IMR-90 (cell line): ENCODE measurements around the gene SLC49A4. TPM values are rescaled to one million over a fixed set of nuclear protein-coding genes. Genes with fewer than 3 reads are reported as not detected.

Source experiments
- ATAC-seq: fragments of 200-7000 bp; cut with Tn5 transposase; 2 replicates; pipeline ENCODE4 v1.9.1; 2020; ENCODE audit warnings: low read depth, mild to moderate bottlenecking, moderate library complexity
- BruUV-seq: library from RNA; stranded (reverse); fragments of 400-500 nt; replicated peaks from 2 replicates; lab custom pipeline; 2021; lab: Mats Ljungman, UMichigan
- CTCF ChIA-PET: fragments of 300-600 bp; formaldehyde crosslinking; extraction: SDS; loops from one replicate; lab custom pipeline; 2021; ENCODE audit warnings: antibody characterized with exemption; lab: Yijun Ruan, JAX
- POLR2A ChIA-PET: fragments of 300-600 bp; sonication (Branson Sonifier 250); formaldehyde crosslinking; loops from one replicate; lab custom pipeline; 2022; ENCODE audit warnings: antibody characterized with exemption; ENCODE audit not compliant: unreplicated experiment; lab: Charles Lee
- DNase-seq: peaks from one replicate; pipeline ENCODE4 v3.0.0; 2013
- H2AFZ ChIP-seq: replicated peaks from 2 replicates; pipeline ENCODE3; 2013; ENCODE audit warnings: low read length, mild to moderate bottlenecking; ENCODE audit not compliant: poor library complexity
- H2AK5ac ChIP-seq: 2 replicates; pipeline ENCODE4 v1.6.1; 2013; ENCODE audit warnings: low read depth, low read length, inconsistent platforms
- H2AK9ac ChIP-seq: replicated peaks from 2 replicates; pipeline ENCODE3; 2013; ENCODE audit warnings: mild to moderate bottlenecking, low read depth, low read length, moderate library complexity; ENCODE audit not compliant: poor library complexity
- H2BK120ac ChIP-seq: 2 replicates; pipeline ENCODE4 v1.6.1; 2013; ENCODE audit warnings: low read depth, low read length, inconsistent platforms
- H2BK15ac ChIP-seq: 3 replicates; pipeline ENCODE4 v1.6.1; 2013; ENCODE audit warnings: low read depth, low read length, inconsistent platforms
- H2BK20ac ChIP-seq: 2 replicates; pipeline ENCODE4 v1.6.1; 2013; ENCODE audit warnings: low read depth, mild to moderate bottlenecking, inconsistent platforms, low read length, moderate library complexity
- H2BK5ac ChIP-seq: 2 replicates; pipeline ENCODE4 v1.6.1; 2013; ENCODE audit warnings: mild to moderate bottlenecking, low read depth, low read length, inconsistent platforms; ENCODE audit not compliant: poor library complexity, severe bottlenecking
- H3K14ac ChIP-seq: replicated peaks from 2 replicates; pipeline ENCODE4 v1.6.1; 2013; ENCODE audit warnings: low read depth, low read length, inconsistent platforms
- H3K18ac ChIP-seq: 2 replicates; pipeline ENCODE4 v1.6.1; 2013; ENCODE audit warnings: low read depth, low read length, control low read depth
- H3K23ac ChIP-seq: 2 replicates; pipeline ENCODE4 v1.6.1; 2013; ENCODE audit warnings: low read depth, low read length, inconsistent platforms
- H3K27ac ChIP-seq: 2 replicates; pipeline ENCODE4 v1.5.1; 2013; ENCODE audit warnings: mild to moderate bottlenecking, control low read depth, low read length; ENCODE audit not compliant: insufficient read depth
- H3K27me3 ChIP-seq: 2 replicates; pipeline ENCODE4 v1.6.1; 2013; ENCODE audit warnings: low read length; ENCODE audit not compliant: control insufficient read depth, insufficient read depth
- H3K36me3 ChIP-seq: 2 replicates; pipeline ENCODE4 v1.6.1; 2013; ENCODE audit warnings: low read length, mixed read lengths; ENCODE audit not compliant: control insufficient read depth, insufficient read depth
- H3K4ac ChIP-seq: 2 replicates; pipeline ENCODE4 v1.6.1; 2013; ENCODE audit warnings: low read depth, low read length, inconsistent platforms
- H3K4me1 ChIP-seq: 2 replicates; pipeline ENCODE4 v1.6.1; 2013; ENCODE audit warnings: low read length, mixed read lengths; ENCODE audit not compliant: control insufficient read depth, insufficient read depth
- H3K4me2 ChIP-seq: 2 replicates; pipeline ENCODE4 v1.6.1; 2013; ENCODE audit warnings: low read depth, mild to moderate bottlenecking, control low read depth, low read length, moderate library complexity
- H3K4me3 ChIP-seq: 2 replicates; pipeline ENCODE4 v1.5.1; 2013; ENCODE audit warnings: low read depth, mild to moderate bottlenecking, control low read depth, low read length, moderate library complexity; ENCODE audit not compliant: insufficient read depth
- H3K56ac ChIP-seq: 2 replicates; pipeline ENCODE4 v1.6.1; 2013; ENCODE audit warnings: low read length, inconsistent platforms; ENCODE audit not compliant: insufficient read depth; ENCODE audit errors: extremely low read depth
- H3K79me1 ChIP-seq, 2 experiments: 2 replicates each; pipeline ENCODE4 v1.6.1; 2013; ENCODE audit warnings: low read length in 2 of 2, inconsistent platforms in 1 of 2, low read depth in 1 of 2
- H3K9ac ChIP-seq: 2 replicates; pipeline ENCODE4 v1.6.1; 2013; ENCODE audit warnings: low read depth, low read length, control low read depth
- H3K9me1 ChIP-seq: 2 replicates; pipeline ENCODE4 v1.6.1; 2013; ENCODE audit warnings: low read length, inconsistent platforms; ENCODE audit not compliant: insufficient read depth
- H3K9me3 ChIP-seq: 2 replicates; pipeline ENCODE4 v1.6.1; 2013; ENCODE audit warnings: low read length; ENCODE audit not compliant: control insufficient read depth, insufficient read depth
- H4K20me1 ChIP-seq: 2 replicates; pipeline ENCODE4 v1.6.1; 2013; ENCODE audit warnings: low read length, inconsistent platforms; ENCODE audit not compliant: insufficient read depth
- H4K5ac ChIP-seq: 2 replicates; pipeline ENCODE4 v1.6.1; 2013; ENCODE audit warnings: mild to moderate bottlenecking, low read depth, low read length, control low read depth
- H4K8ac ChIP-seq, 2 experiments: 2 replicates each; pipeline ENCODE4 v1.6.1; 2013; ENCODE audit warnings: low read depth in 2 of 2, low read length in 2 of 2, control low read depth in 1 of 2, inconsistent platforms in 1 of 2
- H4K91ac ChIP-seq: 2 replicates; pipeline ENCODE4 v1.6.1; 2013; ENCODE audit warnings: low read depth, low read length, inconsistent platforms; ENCODE audit not compliant: insufficient read depth
- MAFK ChIP-seq: IDR thresholded peaks from 2 replicates; pipeline ENCODE4 v1.6.1; 2012; ENCODE audit warnings: low read depth, low read length, improper control_type of control experiment
- NFE2L2 ChIP-seq: fragments of 150-350 bp; IDR thresholded peaks from 2 replicates; pipeline ENCODE4 v1.6.1; 2016; ENCODE audit warnings: low read depth, mild to moderate bottlenecking, low read length
- WGBS, 2 experiments: methylation state at CpG; one replicate each; pipeline versions ENCODE4 v1.1.5 to v1.1.7; 2013; ENCODE audit warnings: missing lambda C conversion rate in 2 of 2; ENCODE audit not compliant: insufficient read length in 1 of 2; ENCODE audit errors: extremely low coverage in 2 of 2; 5-methylcytosine and 5-hydroxymethylcytosine counted together
- dilution Hi-C: fragments of 300-500 bp; cut with HindIII; formaldehyde crosslinking; loops from one replicate; pipeline ENCODE4 v1.14.3; 2018; ENCODE audit warnings: low sequenced_read_pairs; ENCODE audit not compliant: unreplicated experiment
- in situ Hi-C: fragments of 300-500 bp; cut with MboI; formaldehyde crosslinking; loops from 3 replicates; pipeline ENCODE4 v1.14.3; 2019; ENCODE audit warnings: low sequenced_read_pairs, inconsistent platforms, mixed read lengths
- intact Hi-C: fragments of 100-400 bp; cut with micrococcal nuclease; formaldehyde crosslinking; loops from 2 replicates; pipeline ENCODE4 v1.10.0; 2022
- polyA plus RNA-seq, 3 experiments: library from polyadenylated mRNA; depleted of rRNA; stranded (reverse); fragments of >200 nt; gene quantifications; 2 replicates each; pipeline ENCODE4 v1.2.3, GENCODE V29; 2012; ENCODE audit warnings: low replicate concordance in 1 of 3
- total RNA-seq: library from RNA; depleted of rRNA; stranded (reverse); fragments of >200 nt; gene quantifications from 2 replicates; pipeline ENCODE4 v1.2.3, GENCODE V29; 2012

Gene SLC49A4
- total and polyA plus RNA-seq, 2 of the 4 experiments (the other 2 are of a cell fraction) = 6.5 to 6.8 TPM

GRCh38 chr3:122760453-122761271 lies 34.2 kb upstream of the SLC49A4 start:
- in situ Hi-C loops = no loop called here
- TF ChIP-seq NFE2L2 (no peak), MAFK (peak; percentile 92)
- Histone ChIP-seq H2BK20ac (no peak overlapping the region), H2AK9ac (no peak overlapping the region), H3K23ac (no peak overlapping the region), H3K18ac (no peak overlapping the region), H3K4me2 (no peak overlapping the region), H3K4me3 (no peak overlapping the region), H2AFZ (no peak overlapping the region), H2BK15ac (no peak overlapping the region), H3K27ac (no peak overlapping the region), H4K5ac (no peak overlapping the region), H2BK5ac (no peak overlapping the region), H3K27me3 (no peaks in the 10 kb centered on the region), H4K8ac (no peak overlapping the region), H3K4ac (no peak overlapping the region), H4K91ac (no peak overlapping the region), H2AK5ac (no peak overlapping the region), H3K56ac (no peak overlapping the region), H3K79me1 (no peaks in the 10 kb centered on the region), H2BK120ac (no peak overlapping the region), H3K4me1 (0 out of 2 replicates have a peak, but pooled peaks cover 2% of the 10 kb centered on the region), H3K9ac (no peak overlapping the region), H3K14ac (no peak overlapping the region), H3K9me3 (no peaks in the 10 kb centered on the region), H3K36me3 (no peaks in the 10 kb centered on the region), H4K20me1 (no peaks in the 10 kb centered on the region), H3K9me1 (0 out of 2 replicates have a peak, but pooled peaks cover 2% of the 10 kb centered on the region)
- dilution Hi-C loops = no loop called here
- ATAC-seq (no peak), DNase-seq (no peak)
- WGBS, 2 experiments = no CpG with 5 or more reads among the region's 3 CpGs
- ChIA-PET POLR2A (no interaction called here), CTCF (no interaction called here)
- no TSS peak for BruUV-seq
- intact Hi-C loops = no loop called here
